ENCODE data around the gene HPDL. TPM values are rescaled to one million over a fixed set of nuclear protein-coding genes. Genes with fewer than 3 reads are reported as not detected.

The HPDL gene
- total RNA-seq, 1 experiment from 2014 or later = 8.4 TPM

GRCh38 chr1:45317166-45317565 is 9.5 kb upstream of the HPDL start:
- no peak for TF ChIP-seq CTCF (IDR thresholded peaks at IDR 0.05; ENCODE audit: unreplicated experiment)
- DNase-seq = no peak
- CTCF ChIA-PET = no interaction called here
- no peaks in the 10 kb centered on the region for H3K36me3 Mint-ChIP-seq (ENCODE audit: insufficient read depth, unreplicated experiment)
- BruUV-seq (replicated peaks) = no TSS peak
- intact Hi-C loops (cut with micrococcal nuclease; ENCODE audit: unreplicated experiment) = no loop called here
- no peaks in the 10 kb centered on the region for H3K9me3 Mint-ChIP-seq (ENCODE audit: low read depth, unreplicated experiment)
- no peaks in the 10 kb centered on the region for H3K27me3 Mint-ChIP-seq (ENCODE audit: unreplicated experiment)
- H3K4me3 Mint-ChIP-seq (ENCODE audit: low read depth, unreplicated experiment) = no peak overlapping the region
- H3K4me1 Mint-ChIP-seq (ENCODE audit: low read depth, unreplicated experiment) = no peaks in the 10 kb centered on the region
- no peak overlapping the region for H3K27ac Mint-ChIP-seq (ENCODE audit: unreplicated experiment)

- H3K9me3 Mint-ChIP-seq (ENCODE audit: low read depth, unreplicated experiment) = no peaks in the 10 kb centered on the region
- no peaks in the 10 kb centered on the region for H3K4me1 Mint-ChIP-seq (ENCODE audit: low read depth, unreplicated experiment)
- intact Hi-C loops (cut with micrococcal nuclease; ENCODE audit: unreplicated experiment) = no loop called here
- BruUV-seq (replicated peaks) = no TSS peak
- no peaks in the 10 kb centered on the region for H3K36me3 Mint-ChIP-seq (ENCODE audit: insufficient read depth, unreplicated experiment)
- CTCF ChIA-PET = no interaction called here
- no peak overlapping the region for H3K4me3 Mint-ChIP-seq (ENCODE audit: low read depth, unreplicated experiment)
- H3K27me3 Mint-ChIP-seq (ENCODE audit: unreplicated experiment) = no peaks in the 10 kb centered on the region
- H3K27ac Mint-ChIP-seq (ENCODE audit: unreplicated experiment) = no peak overlapping the region
- no peak for TF ChIP-seq CTCF (IDR thresholded peaks at IDR 0.05; ENCODE audit: unreplicated experiment)
- DNase-seq = no peak
Measured at GRCh38 chr1:45319761-45320160, 6.9 kb upstream of the HPDL start.

- peaks cover 8% of the 10 kb centered on the region for H3K36me3 Mint-ChIP-seq (ENCODE audit: insufficient read depth, unreplicated experiment)
- no peak for DNase-seq
- no peaks in the 10 kb centered on the region for H3K27me3 Mint-ChIP-seq (ENCODE audit: unreplicated experiment)
- H3K4me1 Mint-ChIP-seq (ENCODE audit: low read depth, unreplicated experiment) = no peaks in the 10 kb centered on the region
- no peak overlapping the region for H3K4me3 Mint-ChIP-seq (ENCODE audit: low read depth, unreplicated experiment)
- CTCF ChIA-PET = interaction anchor here (0.5 to 0.6 kb wide), 2 partner anchors 253 to 1112 kb away, joined by 3 read pairs; no protein-coding TSS in a partner anchor
- no peak for TF ChIP-seq CTCF (IDR thresholded peaks at IDR 0.05; ENCODE audit: unreplicated experiment)
- intact Hi-C loops (cut with micrococcal nuclease; ENCODE audit: unreplicated experiment) = no loop called here
- BruUV-seq (replicated peaks) = no TSS peak
- no peaks in the 10 kb centered on the region for H3K9me3 Mint-ChIP-seq (ENCODE audit: low read depth, unreplicated experiment)
- H3K27ac Mint-ChIP-seq (ENCODE audit: unreplicated experiment) = no peak overlapping the region
Measured at GRCh38 chr1:45321444-45321843, 5.3 kb upstream of the HPDL start.

- Mint-ChIP-seq H3K27me3 (ENCODE audit: unreplicated experiment) (no peaks in the 10 kb centered on the region), H3K4me3 (ENCODE audit: low read depth, unreplicated experiment) (no peak overlapping the region), H3K4me1 (ENCODE audit: low read depth, unreplicated experiment) (no peaks in the 10 kb centered on the region), H3K36me3 (ENCODE audit: insufficient read depth, unreplicated experiment) (peaks cover 19% of the 10 kb centered on the region), H3K27ac (ENCODE audit: unreplicated experiment) (no peak overlapping the region), H3K9me3 (ENCODE audit: low read depth, unreplicated experiment) (no peaks in the 10 kb centered on the region)
- DNase-seq = no peak
- CTCF ChIA-PET = interaction anchor here (0.7 kb wide), 2 partner anchors 191 to 214 kb away, joined by 7 to 11 read pairs; no protein-coding TSS in a partner anchor
- no peak for TF ChIP-seq CTCF (IDR thresholded peaks at IDR 0.05; ENCODE audit: unreplicated experiment)
- BruUV-seq (replicated peaks) = no TSS peak
- intact Hi-C loops (cut with micrococcal nuclease; ENCODE audit: unreplicated experiment) = no loop called here
Measured at GRCh38 chr1:45322486-45323040, 4.1 kb upstream of the HPDL start.
